ENCODE measurements around the gene TAC3. TPM values are rescaled to one million over a fixed set of nuclear protein-coding genes. Genes with fewer than 3 reads are reported as not detected.

The TAC3 gene
- total RNA-seq, 4 donors from 2014 or later = not detected

DNA sequence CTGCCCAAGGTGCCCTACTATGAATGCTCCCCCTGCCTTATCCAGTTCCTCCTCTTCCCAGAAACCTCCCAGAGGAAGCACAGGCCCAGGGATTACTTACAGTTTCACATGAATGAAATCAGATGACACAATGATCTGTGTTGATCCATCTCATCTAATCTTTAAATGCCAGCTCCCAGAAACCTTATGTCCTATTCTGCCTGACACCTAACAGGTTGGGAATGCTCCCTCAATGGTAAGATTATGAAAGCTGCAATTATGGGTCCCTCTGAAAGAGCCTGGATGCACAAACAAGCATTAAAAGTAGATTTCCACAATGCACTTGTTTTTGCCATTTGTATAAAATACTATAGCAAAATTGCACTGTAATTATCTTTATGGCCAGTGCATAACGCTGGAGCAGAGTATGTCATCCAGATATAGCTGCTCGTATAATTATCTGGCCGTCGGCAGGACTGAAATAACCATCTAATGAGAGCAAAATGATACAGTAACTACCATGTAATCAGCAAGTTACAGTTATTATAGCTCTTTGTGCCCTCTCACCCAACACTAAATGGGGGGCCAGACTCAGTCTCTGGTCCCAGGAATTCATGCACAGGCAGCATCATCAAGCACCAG, 5.6 kb downstream of the TAC3 start:
- Histone ChIP-seq H3K9me3 (no peaks in the 10 kb centered on the region), H3K27ac (replicated peaks in 1 of 4) (no peak overlapping the region), H3K4me3 (no peak overlapping the region), H3K4me1 (peaks cover under 1 to 19% (median 10%) of the 10 kb centered on the region in 4 donors), H3K36me3 (no peaks in the 10 kb centered on the region), H3K27me3 (peaks cover 0 to 18% (median 0%) of the 10 kb centered on the region in 4 donors)
- WGBS = 79% methylated on average over 4 of the region's 4 CpGs
- TF ChIP-seq, protein P1, sequence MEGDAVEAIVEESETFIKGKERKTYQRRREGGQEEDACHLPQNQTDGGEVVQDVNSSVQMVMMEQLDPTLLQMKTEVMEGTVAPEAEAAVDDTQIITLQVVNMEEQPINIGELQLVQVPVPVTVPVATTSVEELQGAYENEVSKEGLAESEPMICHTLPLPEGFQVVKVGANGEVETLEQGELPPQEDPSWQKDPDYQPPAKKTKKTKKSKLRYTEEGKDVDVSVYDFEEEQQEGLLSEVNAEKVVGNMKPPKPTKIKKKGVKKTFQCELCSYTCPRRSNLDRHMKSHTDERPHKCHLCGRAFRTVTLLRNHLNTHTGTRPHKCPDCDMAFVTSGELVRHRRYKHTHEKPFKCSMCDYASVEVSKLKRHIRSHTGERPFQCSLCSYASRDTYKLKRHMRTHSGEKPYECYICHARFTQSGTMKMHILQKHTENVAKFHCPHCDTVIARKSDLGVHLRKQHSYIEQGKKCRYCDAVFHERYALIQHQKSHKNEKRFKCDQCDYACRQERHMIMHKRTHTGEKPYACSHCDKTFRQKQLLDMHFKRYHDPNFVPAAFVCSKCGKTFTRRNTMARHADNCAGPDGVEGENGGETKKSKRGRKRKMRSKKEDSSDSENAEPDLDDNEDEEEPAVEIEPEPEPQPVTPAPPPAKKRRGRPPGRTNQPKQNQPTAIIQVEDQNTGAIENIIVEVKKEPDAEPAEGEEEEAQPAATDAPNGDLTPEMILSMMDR (IDR thresholded peaks at IDR 0.05) = no peak
- TF ChIP-seq POLR2AphosphoS5 (IDR thresholded peaks at IDR 0.05) (no peak), POLR2A (IDR thresholded peaks at IDR 0.05; ENCODE audit: low read depth) (no peak)
- intact Hi-C loops (cut with DNase I) = no loop called here
- no peak for DNase-seq (ENCODE audit: extremely low spot score)

DNA sequence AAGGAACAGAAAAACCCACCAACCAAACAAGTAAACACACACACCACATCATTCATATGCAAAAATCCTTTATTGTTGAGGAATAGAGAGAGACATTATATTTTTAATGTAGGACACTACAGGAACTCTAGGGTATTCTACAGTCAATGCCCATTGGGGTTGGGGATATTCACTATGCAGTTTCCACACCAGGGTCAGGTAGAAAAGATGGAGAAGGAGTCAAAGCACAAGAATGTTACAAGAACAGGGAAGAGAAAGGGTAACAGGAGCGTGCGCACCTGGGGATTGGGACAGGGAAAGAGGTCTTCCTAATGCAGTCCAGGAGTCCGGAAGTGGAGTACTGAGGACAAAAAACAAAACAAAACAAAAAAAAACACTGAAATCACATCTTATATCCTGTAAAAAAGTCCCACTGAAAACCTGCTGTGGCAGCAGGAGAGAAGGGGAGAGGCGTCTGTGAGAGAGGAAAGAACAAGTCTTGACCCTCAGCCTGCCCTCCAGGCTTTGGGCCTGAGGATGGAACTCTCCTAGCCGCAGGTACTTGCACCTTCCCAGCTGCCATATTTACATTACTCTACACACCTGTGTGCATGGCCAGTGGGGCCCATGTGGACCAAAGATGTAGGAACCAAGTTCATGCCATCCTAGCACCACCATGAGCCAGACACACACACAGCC, 6.2 kb downstream of the TAC3 start:
- 87% methylated on average over 5 of the region's 5 CpGs for WGBS

DNA sequence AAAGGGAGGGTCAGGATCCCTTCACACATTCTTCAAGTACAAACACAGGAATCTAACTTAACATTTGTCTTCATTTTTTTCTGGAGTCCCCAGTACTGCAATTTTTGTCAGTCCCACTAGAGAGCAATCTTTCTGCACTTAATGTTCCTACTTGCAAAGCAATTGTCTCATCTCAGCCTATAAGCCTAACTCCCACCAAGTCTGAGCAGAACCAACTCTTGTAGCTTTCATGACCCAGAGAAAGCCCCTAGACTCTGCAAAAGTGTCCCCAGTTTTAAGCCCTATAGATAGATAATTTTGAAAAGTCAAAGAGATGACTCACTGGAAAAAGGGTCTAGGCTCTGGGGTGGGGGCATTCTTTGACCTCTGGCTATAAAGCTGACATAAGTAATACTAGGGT, 8.2 kb downstream of the TAC3 start:
- Histone ChIP-seq H3K9me3 (no peaks in the 10 kb centered on the region), H3K27me3 (no peaks in the 10 kb centered on the region), H3K4me1 (peaks cover 10 to 34% (median 26%) of the 10 kb centered on the region in 4 donors), H3K27ac (replicated peaks in 1 of 4) (no peak overlapping the region), H3K4me3 (no peak overlapping the region), H3K36me3 (peaks cover 15 to 16% (median 15%) of the 10 kb centered on the region in 4 donors)
- TF ChIP-seq, protein P1 (IDR thresholded peaks at IDR 0.05) = peak in 2 of 3 experiments; percentile 48 to 57
- TF ChIP-seq POLR2AphosphoS5 (IDR thresholded peaks at IDR 0.05) (no peak), POLR2A (IDR thresholded peaks at IDR 0.05; ENCODE audit: low read depth) (no peak)
- intact Hi-C loops (cut with DNase I) = loop anchor here (5.0 kb wide), 2 partner anchors 49 to 104 kb away; partner anchors contain the start of gene STAT6
- no peak for DNase-seq (ENCODE audit: extremely low spot score)

More for the DNA sequence above, 6.2 kb downstream of the TAC3 start:
- H3K9me3 ChIP-seq = no peaks in the 10 kb centered on the region
- intact Hi-C loops (cut with DNase I) = loop anchor here (5.0 kb wide), 2 partner anchors 47 to 102 kb away; partner anchors contain the start of gene STAT6
- H3K36me3 ChIP-seq = no peaks in the 10 kb centered on the region
- H3K4me3 ChIP-seq = no peak overlapping the region
- TF ChIP-seq POLR2A (IDR thresholded peaks at IDR 0.05; ENCODE audit: low read depth) (no peak), EP300 (IDR thresholded peaks at IDR 0.05) (no peak), POLR2AphosphoS5 (IDR thresholded peaks at IDR 0.05) (no peak)
- TF ChIP-seq, protein P1 (IDR thresholded peaks at IDR 0.05) = no peak
- peaks cover 0 to 13% (median 0%) of the 10 kb centered on the region in 4 donors for H3K27me3 ChIP-seq
- no peak overlapping the region for H3K27ac ChIP-seq (replicated peaks in 1 of 4)
- no peak for DNase-seq (ENCODE audit: extremely low spot score)
- H3K4me1 ChIP-seq = peaks cover 7 to 26% (median 17%) of the 10 kb centered on the region in 4 donors

DNA sequence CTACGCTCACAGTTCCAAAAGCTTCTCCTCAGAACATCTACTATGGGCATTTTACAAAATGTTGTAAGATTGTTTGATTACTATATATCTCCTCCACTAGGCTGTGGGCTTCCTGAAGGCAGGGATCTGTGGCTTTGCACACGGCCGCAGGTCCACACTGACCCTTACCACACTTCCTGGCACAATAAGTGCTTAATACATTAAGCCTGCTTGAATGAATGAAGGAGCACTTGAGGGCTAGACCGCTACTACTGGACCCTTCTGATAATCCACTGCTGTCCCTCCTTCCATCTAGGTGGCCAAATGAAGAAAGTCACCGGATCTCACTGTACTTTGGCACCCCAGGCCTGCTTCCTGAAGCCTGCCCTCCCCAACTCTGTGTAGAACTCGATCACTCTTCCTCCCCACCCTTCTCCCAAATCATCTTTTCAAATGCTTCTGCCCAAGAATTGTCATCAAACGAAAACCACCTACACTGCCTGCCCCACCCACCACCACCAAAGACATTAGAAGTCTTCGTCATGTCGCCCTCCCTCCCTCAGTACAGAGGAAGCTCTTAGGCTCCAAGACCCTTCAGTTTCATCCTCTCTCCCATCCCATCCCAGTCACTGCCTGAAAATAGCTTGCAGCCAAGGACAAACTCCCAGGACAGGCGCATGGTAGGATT, 9.4 kb downstream of the TAC3 start:
- H3K4me1 ChIP-seq = peaks cover 12 to 38% (median 31%) of the 10 kb centered on the region in 4 donors
- intact Hi-C loops (cut with DNase I) = loop anchor here (5.0 kb wide), 2 partner anchors 50 to 105 kb away; partner anchors contain the start of gene STAT6
- peaks cover 26 to 28% (median 28%) of the 10 kb centered on the region in 4 donors for H3K36me3 ChIP-seq
- H3K27ac ChIP-seq (replicated peaks in 1 of 4) = peak overlapping the region; percentile 59 to 91 (median 77)
- 64% methylated on average over 9 of the region's 10 CpGs for WGBS
- DNase-seq (ENCODE audit: extremely low spot score) = no peak
- no peaks in the 10 kb centered on the region for H3K27me3 ChIP-seq
- H3K4me3 ChIP-seq = peak overlapping the region; percentile 95 to 98 (median 96)
- TF ChIP-seq POLR2AphosphoS5 (IDR thresholded peaks at IDR 0.05) (no peak), POLR2A (IDR thresholded peaks at IDR 0.05; ENCODE audit: low read depth) (no peak), EP300 (IDR thresholded peaks at IDR 0.05) (no peak)
- TF ChIP-seq, protein P1 (IDR thresholded peaks at IDR 0.05) = no peak
- H3K9me3 ChIP-seq = no peaks in the 10 kb centered on the region
